ACC112 (cell line): ENCODE results near the gene TICRR.

Source experiments
- H2AFZ ChIP-seq: fragments of 200-600 bp; sonication (generic); one replicate; pipeline ENCODE4 v1.6.0; 2017; ENCODE audit warnings: antibody characterized with exemption, low read length; ENCODE audit not compliant: unreplicated experiment
- H3K27ac ChIP-seq: fragments of 200-600 bp; sonication (generic); 2 replicates; pipeline ENCODE4 v1.5.1; 2014; ENCODE audit warnings: low read depth, mild to moderate bottlenecking, antibody characterized with exemption, low read length, moderate library complexity
- H3K27me3 ChIP-seq: fragments of 200-600 bp; sonication (generic); 2 replicates; pipeline ENCODE4 v1.6.1; 2014; ENCODE audit warnings: mild to moderate bottlenecking, antibody characterized with exemption, low read length, moderate library complexity, mixed read lengths; ENCODE audit not compliant: insufficient read depth
- H3K36me3 ChIP-seq: fragments of 200-600 bp; sonication (generic); 2 replicates; pipeline ENCODE4 v1.6.1; 2016; ENCODE audit warnings: mild to moderate bottlenecking, antibody characterized with exemption, low read length, moderate library complexity, mixed read lengths; ENCODE audit not compliant: insufficient read depth
- H3K4me1 ChIP-seq: fragments of 200-600 bp; sonication (generic); one replicate; pipeline ENCODE4 v1.6.1; 2016; ENCODE audit warnings: low read length, mixed read lengths; ENCODE audit not compliant: insufficient read depth, unreplicated experiment, control insufficient read depth
- H3K4me3 ChIP-seq: fragments of 200-600 bp; sonication (generic); 2 replicates; pipeline ENCODE4 v1.5.1; 2014; ENCODE audit warnings: mild to moderate bottlenecking, low read depth, low read length
- H3K79me2 ChIP-seq: fragments of 200-600 bp; sonication (generic); one replicate; pipeline ENCODE4 v1.6.0; 2016; ENCODE audit warnings: low read length; ENCODE audit not compliant: control insufficient read depth, unreplicated experiment, insufficient read depth

The TICRR gene

DNA sequence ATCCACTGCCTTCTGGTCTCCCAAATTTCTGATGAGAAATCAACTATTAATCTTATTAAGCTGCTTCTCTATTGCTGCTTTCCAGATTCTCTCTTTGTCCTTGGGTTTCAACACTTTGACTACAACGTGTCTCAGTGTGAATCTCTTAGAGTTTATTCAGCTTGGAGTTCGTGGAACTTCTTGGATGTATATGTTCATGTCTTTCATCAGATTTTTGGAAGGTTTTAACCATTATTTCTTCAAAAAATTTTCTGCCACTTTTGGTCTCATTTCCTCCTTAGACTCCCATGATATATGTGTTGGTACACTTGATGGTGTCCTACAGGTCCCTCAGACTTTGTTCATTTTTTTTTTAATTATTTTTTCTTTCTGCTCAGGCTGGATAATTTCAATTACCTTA, 36.0 kb downstream of the TICRR start:
- H3K4me3 ChIP-seq, result no peak overlapping the region
- H3K27ac ChIP-seq, result no peak overlapping the region
- H2AFZ ChIP-seq, result no peak overlapping the region
- H3K4me1 ChIP-seq, result no peaks in the 10 kb centered on the region
- H3K27me3 ChIP-seq, result no peaks in the 10 kb centered on the region
- peaks cover 10% of the 10 kb centered on the region for H3K79me2 ChIP-seq
- peaks cover 57% of the 10 kb centered on the region for H3K36me3 ChIP-seq

DNA sequence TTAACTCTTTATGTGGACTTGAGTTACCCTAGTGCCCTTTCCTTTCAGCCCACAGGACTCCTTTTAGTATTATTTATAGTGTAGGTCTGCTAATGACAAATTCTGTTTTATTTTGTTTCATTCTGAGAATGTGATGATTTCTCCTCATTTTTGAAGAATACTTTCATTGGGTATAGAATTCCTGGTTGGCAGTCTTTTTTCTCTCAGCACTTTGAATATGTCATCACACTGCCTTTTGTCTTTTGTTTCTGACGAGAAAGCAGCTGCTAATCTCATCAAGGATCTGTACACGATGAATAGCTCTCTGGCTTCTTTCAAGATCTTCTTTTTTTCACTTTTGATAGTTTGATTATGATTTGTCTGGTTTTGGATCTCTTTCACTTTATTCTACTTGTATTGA, 37.8 kb downstream of the TICRR start:
- H3K4me3 ChIP-seq, result no peak overlapping the region
- H3K4me1 ChIP-seq, result no peaks in the 10 kb centered on the region
- H3K27me3 ChIP-seq, result no peaks in the 10 kb centered on the region
- no peak overlapping the region for H3K27ac ChIP-seq
- no peak overlapping the region for H2AFZ ChIP-seq
- H3K79me2 ChIP-seq, result peaks cover 10% of the 10 kb centered on the region
- H3K36me3 ChIP-seq, result peaks cover 49% of the 10 kb centered on the region

DNA sequence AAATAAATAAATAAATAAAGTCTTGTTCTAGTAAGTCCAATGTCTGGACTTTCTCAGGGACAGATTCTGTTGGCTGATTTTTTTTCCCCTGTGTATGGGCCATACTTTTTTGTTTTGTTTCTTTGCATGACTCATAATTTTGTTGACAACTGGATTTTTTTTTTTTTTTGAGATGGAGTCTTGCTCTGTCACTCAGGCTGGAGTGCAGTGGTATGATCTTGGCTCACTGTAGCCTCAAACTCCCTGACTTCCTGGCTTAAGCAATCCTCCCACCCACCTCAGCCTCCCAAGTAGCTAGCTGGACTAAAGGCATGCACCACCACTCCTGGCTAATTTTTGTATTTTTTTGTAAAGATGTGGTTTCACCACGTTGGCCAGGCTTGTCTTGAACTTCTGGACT, 38.9 kb downstream of the TICRR start:
- no peaks in the 10 kb centered on the region for H3K27me3 ChIP-seq
- H2AFZ ChIP-seq, result no peak overlapping the region
- H3K36me3 ChIP-seq, result peaks cover 46% of the 10 kb centered on the region
- no peaks in the 10 kb centered on the region for H3K4me1 ChIP-seq
- H3K4me3 ChIP-seq, result no peak overlapping the region
- H3K27ac ChIP-seq, result no peak overlapping the region
- H3K79me2 ChIP-seq, result peaks cover 10% of the 10 kb centered on the region

DNA sequence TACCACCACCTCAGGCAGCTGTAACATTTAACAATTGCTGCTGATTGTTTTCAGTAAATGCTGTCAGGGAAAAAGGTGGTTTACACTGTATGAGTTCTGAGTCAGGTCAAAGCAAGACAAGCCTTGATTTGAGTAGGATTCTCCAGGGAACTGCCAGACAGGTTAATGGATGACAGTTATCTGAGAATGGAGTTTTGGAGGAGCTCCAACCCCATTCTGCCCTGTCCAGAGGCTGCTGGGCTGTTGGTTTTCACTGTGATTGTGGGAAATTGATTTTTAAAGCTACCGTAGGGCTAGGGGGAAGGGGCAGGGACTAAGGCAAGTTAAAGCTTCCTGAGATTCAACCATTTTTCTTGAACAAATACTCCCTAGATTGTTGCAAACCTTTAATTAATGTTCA, 39.9 kb downstream of the TICRR start:
- no peaks in the 10 kb centered on the region for H3K27me3 ChIP-seq
- H3K79me2 ChIP-seq, result peaks cover 10% of the 10 kb centered on the region
- no peak overlapping the region for H3K27ac ChIP-seq
- no peak overlapping the region for H2AFZ ChIP-seq
- H3K4me3 ChIP-seq, result no peak overlapping the region
- peaks cover 51% of the 10 kb centered on the region for H3K36me3 ChIP-seq
- H3K4me1 ChIP-seq, result no peaks in the 10 kb centered on the region

DNA sequence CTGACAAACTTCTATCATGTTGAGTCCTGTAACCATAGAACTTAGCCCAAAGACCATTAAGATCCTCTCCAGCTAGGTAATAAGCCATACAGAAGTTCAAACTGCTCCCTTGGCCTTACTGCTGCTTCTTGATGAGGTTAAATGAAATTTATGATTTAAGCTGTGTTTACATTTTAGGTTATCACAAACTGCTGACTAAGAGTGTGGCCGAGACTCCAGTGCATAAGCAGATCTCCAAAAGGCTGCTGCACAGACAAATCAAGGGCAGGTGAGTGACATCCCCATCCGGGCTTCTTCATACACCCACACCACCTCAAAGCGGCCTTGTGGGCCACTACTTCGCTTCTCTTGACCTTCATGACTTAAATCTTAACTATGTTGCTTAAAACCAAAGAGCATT, 41.0 kb downstream of the TICRR start:
- H3K27me3 ChIP-seq, result no peaks in the 10 kb centered on the region
- H2AFZ ChIP-seq, result no peak overlapping the region
- H3K27ac ChIP-seq, result no peak overlapping the region
- H3K4me3 ChIP-seq, result no peak overlapping the region
- H3K36me3 ChIP-seq, result peaks cover 44% of the 10 kb centered on the region
- peaks cover 10% of the 10 kb centered on the region for H3K79me2 ChIP-seq
- no peaks in the 10 kb centered on the region for H3K4me1 ChIP-seq

DNA sequence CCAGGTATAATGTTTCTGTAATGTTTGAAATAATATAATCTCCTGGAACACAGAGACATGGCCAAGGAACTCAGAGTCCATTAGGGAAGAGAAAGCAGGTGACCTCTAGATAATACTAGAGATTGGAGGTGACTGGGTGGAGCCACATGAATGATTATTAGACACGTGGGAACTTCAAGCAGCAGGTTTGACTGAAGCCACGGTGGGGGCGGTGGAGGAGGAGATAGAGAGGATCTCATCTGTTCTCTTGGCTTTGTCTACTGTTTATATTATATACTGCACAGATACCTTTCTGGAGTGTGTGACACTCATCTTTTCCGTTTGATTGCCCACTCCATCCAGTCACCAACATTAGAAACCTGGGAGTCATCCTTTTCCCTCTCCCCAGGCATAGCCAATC, 46.3 kb downstream of the TICRR start:
- H2AFZ ChIP-seq, result no peak overlapping the region
- H3K79me2 ChIP-seq, result no peaks in the 10 kb centered on the region
- H3K27me3 ChIP-seq, result no peaks in the 10 kb centered on the region
- H3K36me3 ChIP-seq, result peaks cover 37% of the 10 kb centered on the region
- no peak overlapping the region for H3K27ac ChIP-seq
- no peaks in the 10 kb centered on the region for H3K4me1 ChIP-seq
- H3K4me3 ChIP-seq, result no peak overlapping the region

DNA sequence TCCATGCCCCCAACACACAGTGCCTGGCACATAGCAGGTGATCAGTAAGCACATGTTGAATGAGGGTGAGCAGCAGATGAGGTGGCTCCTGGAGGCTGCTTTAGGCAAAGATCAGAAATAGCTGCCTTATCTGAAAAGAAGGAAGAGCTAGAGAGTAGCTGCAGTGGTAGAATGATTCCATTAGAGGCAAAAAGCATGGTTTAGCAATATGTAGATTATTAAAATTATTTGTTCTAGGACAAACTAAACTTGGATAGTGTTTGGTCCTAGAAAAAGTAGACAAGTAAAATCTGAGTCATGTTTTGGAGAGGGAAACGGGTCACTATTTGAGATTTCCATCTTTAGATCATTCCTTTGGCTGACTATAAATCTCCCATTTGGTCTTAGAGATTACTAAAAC, 47.9 kb downstream of the TICRR start:
- Histone ChIP-seq H3K4me1 (no peaks in the 10 kb centered on the region), H3K27ac (no peak overlapping the region), H3K4me3 (no peak overlapping the region), H3K27me3 (no peaks in the 10 kb centered on the region), H2AFZ (no peak overlapping the region), H3K79me2 (no peaks in the 10 kb centered on the region), H3K36me3 (peaks cover 42% of the 10 kb centered on the region)

DNA sequence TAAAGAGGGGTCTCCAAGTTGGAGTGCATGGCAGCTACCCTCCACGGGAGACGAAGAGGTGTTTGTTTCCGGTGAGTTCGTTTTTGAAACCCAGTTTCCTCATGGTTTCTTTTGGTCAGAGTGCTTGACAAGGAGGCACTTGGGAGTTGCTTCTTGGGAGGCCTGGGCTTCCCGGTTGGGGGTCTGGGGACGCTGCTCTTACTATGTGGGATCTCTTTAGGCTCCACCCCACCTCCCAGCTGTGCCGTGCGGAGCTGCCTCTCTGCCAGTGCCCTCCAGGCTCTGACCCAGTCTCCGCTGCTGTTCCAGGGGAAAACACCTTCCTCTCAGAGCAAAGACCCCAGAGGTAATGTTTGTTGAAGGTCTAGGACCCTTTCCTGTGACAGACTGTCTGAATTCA, 50.4 kb downstream of the TICRR start:
- no peaks in the 10 kb centered on the region for H3K4me1 ChIP-seq
- no peak overlapping the region for H3K4me3 ChIP-seq
- no peak overlapping the region for H2AFZ ChIP-seq
- H3K36me3 ChIP-seq, result peaks cover 46% of the 10 kb centered on the region
- H3K27me3 ChIP-seq, result no peaks in the 10 kb centered on the region
- H3K27ac ChIP-seq, result no peak overlapping the region
- no peaks in the 10 kb centered on the region for H3K79me2 ChIP-seq

DNA sequence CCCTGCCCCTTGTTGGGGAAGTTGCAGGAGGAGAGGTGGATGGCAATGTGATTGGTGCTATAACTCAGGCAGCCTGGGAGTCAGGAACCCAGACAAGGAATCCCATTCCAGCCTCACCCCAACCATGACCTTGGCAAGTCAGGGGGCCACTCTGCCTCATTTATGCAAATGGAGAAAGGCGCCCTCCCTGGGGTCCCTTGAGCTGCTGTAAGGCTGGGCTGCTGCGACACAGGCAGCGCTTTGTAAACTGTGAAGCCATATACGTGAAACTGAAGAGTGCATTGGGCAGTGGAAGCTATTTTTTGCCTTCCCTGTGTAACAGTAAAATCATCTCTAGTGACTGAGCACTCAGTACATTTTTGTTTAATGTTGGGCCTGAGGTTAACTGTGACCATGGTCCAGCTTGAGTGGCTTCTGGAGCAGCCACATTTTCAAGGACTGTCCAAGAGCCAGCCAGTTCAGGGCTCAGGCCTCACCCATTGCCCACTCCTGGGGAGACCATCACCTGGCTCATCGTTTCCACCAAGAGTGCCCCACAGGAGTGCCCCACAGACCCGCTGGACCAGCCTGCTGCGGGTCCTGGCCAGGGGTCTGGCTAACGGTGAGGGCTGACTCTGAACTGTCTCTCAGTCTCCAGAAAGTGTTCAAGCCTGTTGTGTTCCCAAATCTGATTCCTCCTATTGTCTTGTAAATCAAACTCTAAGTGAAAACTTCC, 52.1 kb downstream of the TICRR start:
- Histone ChIP-seq H3K36me3 (peaks cover 57% of the 10 kb centered on the region), H3K27me3 (no peaks in the 10 kb centered on the region), H3K79me2 (no peaks in the 10 kb centered on the region), H3K4me3 (no peak overlapping the region), H3K27ac (no peak overlapping the region), H2AFZ (no peak overlapping the region), H3K4me1 (no peaks in the 10 kb centered on the region)

DNA sequence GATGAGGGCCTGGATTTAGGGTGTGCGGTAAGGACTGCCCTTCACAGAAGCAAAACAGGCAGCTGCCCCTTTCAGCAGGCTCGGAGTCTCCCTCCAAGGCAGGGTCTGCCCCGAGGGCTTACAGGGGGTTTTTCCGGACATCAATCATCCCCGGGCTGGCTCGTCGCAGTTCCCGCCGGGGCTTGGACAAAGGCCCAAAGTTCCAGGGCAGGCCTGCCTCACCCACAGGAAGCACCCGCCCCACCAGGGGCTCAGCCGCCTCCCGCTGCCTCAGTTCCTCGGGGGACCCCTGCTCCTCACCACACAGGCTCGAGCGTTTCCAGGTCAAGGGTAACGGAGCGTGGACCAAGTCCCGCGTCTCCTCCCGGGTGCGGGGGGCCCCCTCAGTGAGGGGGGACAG, 53.0 kb downstream of the TICRR start:
- peaks cover 63% of the 10 kb centered on the region for H3K36me3 ChIP-seq
- H3K79me2 ChIP-seq, result no peaks in the 10 kb centered on the region

DNA sequence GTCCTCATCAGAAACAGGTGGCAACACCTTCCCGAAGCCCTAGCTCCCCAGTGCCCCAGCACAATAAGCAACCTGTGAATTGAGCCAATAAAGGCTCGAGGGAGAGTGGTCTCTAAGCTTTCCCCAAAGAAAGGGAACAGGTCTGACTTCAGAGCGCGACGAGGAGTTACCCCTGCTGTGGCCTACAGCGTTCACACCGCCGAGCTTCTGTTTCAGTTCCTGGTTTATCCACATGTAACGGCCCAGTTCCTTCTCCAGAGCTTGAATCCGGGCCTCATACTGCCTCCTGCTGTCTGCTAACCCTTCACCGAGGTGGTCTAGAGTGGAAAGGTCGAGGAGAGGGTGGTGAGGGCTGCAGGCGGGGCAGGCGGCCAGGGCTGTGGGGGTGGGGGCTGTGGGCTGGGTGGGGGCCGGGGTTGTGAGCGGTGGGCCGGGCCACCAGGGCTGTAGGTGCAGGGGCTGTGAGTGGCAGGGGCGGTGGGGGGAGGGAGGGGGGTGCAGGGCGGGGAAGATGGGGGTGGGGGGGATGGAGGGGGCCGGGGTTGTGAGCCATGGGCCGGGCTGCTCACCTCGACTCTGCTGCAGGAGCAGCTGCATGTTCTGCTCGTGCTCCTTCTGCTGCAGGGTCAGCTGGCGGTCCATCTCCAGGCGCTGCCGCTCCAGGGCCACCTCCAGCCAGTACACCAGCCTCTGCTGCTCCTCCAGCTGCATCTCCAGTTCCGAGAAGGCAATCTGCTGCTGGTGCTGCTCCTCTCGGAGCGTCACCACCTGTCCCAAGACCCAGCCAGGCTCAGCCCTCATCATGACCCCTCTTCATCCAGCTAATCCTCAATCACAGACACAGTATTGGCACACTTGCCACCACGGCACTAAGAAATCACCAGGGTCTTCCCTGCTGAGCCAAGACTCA, 53.8 kb downstream of the TICRR start:
- Histone ChIP-seq H3K27ac (no peak overlapping the region), H3K4me3 (no peak overlapping the region), H3K36me3 (peaks cover 65% of the 10 kb centered on the region), H3K27me3 (no peaks in the 10 kb centered on the region), H2AFZ (no peak overlapping the region), H3K79me2 (no peaks in the 10 kb centered on the region), H3K4me1 (no peaks in the 10 kb centered on the region)

More for the DNA sequence above, 53.0 kb downstream of the TICRR start:
- no peak overlapping the region for H3K27ac ChIP-seq
- H3K4me1 ChIP-seq, result no peaks in the 10 kb centered on the region
- H3K27me3 ChIP-seq, result no peaks in the 10 kb centered on the region
- no peak overlapping the region for H2AFZ ChIP-seq
- no peak overlapping the region for H3K4me3 ChIP-seq
